GM21423 (cell line): Measurements from ENCODE around the gene MYO15B.
A peak's percentile ranks its signal among the peaks of the same experiment; 100 is the strongest.
"Not testable (repeated sequence)": the region's sequence is repeated elsewhere in the genome, so short reads cannot be mapped to it uniquely, and the experiment has no call there.

ENCODE experiments used
- ATAC-seq: cut with Tn5 transposase; IDR thresholded peaks from one replicate; pipeline ENCODE4 v1.9.1; 2021; ENCODE audit warnings: mild to moderate bottlenecking, moderate library complexity; ENCODE audit not compliant: unreplicated experiment

MYO15B gene

DNA sequence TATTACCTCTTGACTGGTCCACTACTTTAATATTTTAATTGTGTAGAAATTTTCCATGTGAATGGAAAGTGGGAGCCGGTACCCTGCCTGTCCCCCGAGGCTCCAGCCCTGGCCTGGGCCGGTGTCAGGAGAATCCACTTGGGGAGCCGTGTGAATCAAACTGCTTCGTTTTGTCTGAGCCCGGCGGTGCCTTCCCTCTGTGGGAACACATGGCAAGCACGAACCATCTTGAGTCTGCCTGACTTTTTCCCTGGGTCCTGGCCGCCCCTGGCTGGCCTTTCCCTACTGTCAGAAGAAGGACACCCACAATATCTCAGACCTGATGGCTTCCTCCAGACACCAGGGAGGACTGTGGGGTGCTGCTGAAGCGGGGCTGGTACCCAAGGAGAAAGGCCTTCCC lies 12.4 kb upstream of the MYO15B start:
- no peak for ATAC-seq

DNA sequence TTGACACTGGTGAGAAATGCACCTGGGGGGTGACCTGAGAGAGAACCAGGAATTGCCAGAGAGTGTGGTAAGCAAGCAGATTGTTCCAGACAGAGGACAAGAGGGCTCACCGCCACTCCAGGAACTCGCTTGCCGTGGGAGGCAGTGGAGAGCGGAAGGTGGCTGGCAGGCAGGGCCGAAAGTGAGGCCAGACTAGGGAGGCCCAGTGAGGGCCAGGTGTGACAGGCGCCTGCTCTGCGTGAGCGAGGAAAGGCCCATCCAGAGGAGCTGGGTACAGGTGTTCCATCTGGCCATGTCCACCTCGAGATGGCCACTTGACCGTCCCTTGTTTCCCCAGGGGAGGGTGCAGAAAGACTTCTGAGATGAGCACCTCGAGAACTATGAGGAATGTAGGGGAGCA lies 11.9 kb upstream of the MYO15B start:
- ATAC-seq: no peak

- ATAC-seq: no peak
These were observed 10.9 kb upstream of the MYO15B start for GRCh38 chr17:75576661-75577060.

DNA sequence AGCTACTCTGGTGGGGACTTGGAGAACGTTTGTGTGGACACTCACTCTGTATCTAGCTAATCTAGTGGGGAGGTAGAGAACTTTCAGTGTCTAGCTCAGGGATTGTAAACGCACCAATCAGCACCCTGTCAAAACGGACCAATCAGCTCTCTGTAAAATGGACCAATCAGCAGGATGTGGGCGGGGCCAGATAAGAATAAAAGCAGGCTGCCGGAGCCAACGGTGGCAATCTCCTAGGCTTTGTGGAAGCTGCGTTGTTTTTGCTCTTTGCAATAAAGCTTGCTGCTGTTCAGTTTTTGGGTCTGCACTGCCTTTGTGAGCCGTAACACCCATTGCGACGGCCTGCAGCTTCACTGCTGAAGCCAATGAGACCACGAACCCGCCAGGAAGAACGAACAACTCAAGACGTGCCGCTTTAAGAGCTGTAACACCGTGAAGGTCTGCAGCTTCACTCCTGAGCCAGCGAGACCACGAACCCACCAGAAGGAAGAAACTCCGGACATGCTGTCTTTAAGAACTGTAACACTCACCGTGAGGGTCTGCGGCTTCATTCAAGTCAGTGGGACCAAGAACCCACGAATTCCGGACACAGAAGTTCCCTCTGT lies 6.4 kb upstream of the MYO15B start:
- ATAC-seq: not testable (repeated sequence)

GRCh38 chr17:75583197-75583596 lies 4.4 kb upstream of the MYO15B start:
- ATAC-seq: not testable (repeated sequence)

GRCh38 chr17:75584849-75585175 lies 2.8 kb upstream of the MYO15B start:
- no peak for ATAC-seq

DNA sequence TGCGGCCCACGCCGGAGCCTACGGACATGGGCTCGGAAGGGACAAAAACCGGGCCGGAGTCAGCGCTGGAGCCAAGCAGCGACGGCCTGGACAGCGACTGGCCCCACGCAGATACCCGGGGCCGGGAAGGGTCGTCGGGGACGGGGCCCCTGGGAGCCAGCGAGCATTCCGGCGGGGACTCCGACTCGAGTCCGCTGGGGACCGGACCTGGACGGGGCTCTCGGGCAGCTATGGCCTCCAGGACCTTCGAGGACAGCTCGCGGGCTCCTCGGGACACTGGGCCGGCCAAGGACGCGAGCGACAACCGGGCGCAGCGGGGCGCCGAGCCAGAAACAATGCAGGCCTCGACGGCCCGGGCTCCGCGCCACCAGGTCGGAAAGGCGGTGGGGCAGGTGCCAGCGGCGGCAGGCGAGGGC lies 1.0 kb downstream of the MYO15B start:
- no peak for ATAC-seq

GRCh38 chr17:75589012-75589918 lies 1.7 kb downstream of the MYO15B start:
- ATAC-seq: peak; percentile 78

DNA sequence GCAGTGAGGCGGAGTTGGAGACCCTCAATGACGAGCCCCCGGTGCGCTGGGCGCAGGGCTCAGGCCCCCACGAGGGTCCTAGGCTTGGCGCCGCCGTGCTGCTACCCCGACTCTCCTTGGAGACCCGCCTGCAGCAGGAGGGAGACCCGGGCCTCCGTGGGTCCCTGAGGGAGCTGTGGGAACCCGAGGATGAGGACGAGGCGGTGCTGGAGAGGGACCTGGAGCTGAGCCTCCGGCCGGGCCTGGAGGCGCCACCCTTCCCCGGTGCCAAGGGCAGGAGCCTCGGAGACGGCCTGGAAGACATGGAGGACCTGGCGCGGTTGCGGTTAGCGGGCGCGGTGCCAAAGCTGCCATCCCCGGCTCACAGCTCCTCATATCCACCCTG lies 2.3 kb downstream of the MYO15B start:
- no peak for ATAC-seq

GRCh38 chr17:75590314-75590761 lies 2.7 kb downstream of the MYO15B start:
- ATAC-seq: no peak

GRCh38 chr17:75590849-75591721 lies 3.5 kb downstream of the MYO15B start:
- ATAC-seq: no peak

DNA sequence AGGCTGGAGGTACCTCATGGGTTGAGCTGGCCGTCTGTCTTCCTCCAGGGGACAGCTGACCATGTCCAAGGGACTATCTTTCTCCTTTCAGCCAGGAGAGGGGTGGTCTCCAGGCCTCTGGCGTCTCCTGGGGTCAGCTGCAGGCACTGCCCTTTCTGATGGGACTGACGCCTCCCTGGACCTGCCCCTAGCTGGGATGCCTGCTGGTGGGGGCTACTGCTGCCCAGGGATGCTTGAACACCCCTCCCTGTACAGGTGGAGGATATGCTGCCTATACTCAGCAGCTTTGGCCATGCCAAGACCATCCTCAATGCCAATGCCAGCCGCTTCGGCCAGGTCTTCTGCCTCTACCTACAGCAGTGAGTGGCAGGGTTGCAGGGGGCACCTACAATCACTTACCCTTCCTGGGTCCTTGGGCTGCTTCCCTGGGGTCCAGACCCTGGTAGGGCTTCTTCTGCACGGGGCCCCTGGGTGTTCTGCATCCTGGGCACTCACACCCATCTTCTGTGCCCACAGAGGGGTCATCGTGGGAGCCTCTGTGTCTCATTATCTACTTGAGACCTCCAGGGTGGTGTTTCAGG lies 4.2 kb downstream of the MYO15B start:
- ATAC-seq: no peak

DNA sequence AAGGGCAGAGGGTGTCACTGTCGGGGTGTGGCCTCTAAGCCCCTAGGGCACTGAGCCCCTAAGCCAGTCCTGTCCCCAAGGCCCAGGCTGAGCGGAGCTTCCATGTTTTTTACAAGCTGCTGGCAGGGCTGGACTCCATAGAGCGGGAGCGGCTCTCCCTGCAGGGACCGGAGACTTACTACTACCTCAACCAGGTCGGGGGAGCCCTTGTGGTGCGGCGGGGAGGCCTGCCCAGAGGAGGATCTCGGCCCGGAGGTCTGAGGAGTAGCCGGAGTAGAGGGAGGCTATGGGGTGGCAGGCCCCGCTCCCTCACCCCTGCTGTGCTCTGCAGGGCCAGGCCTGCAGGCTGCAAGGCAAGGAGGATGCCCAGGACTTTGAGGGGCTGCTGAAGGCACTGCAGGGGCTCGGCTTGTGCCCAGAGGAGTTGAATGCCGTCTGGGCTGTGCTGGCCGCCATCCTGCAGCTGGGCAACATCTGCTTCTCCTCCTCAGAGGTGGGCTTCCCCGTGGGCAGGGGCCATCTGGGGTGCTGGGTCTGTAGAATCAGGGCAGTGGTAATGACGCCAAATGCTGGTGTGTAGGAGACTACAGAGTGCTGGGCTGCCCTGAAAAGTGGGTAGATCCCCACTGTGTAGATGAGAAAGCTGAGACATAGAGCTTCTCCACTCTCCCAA lies 4.9 kb downstream of the MYO15B start:
- no peak for ATAC-seq

GRCh38 chr17:75593430-75593829 lies 5.8 kb downstream of the MYO15B start:
- not testable (repeated sequence) for ATAC-seq

GRCh38 chr17:75594499-75595283 lies 7.1 kb downstream of the MYO15B start:
- no peak for ATAC-seq

- no peak for ATAC-seq
These were observed 7.8 kb downstream of the MYO15B start for GRCh38 chr17:75595284-75595919.

- ATAC-seq: no peak
These were observed 8.3 kb downstream of the MYO15B start for GRCh38 chr17:75595920-75596313.

DNA sequence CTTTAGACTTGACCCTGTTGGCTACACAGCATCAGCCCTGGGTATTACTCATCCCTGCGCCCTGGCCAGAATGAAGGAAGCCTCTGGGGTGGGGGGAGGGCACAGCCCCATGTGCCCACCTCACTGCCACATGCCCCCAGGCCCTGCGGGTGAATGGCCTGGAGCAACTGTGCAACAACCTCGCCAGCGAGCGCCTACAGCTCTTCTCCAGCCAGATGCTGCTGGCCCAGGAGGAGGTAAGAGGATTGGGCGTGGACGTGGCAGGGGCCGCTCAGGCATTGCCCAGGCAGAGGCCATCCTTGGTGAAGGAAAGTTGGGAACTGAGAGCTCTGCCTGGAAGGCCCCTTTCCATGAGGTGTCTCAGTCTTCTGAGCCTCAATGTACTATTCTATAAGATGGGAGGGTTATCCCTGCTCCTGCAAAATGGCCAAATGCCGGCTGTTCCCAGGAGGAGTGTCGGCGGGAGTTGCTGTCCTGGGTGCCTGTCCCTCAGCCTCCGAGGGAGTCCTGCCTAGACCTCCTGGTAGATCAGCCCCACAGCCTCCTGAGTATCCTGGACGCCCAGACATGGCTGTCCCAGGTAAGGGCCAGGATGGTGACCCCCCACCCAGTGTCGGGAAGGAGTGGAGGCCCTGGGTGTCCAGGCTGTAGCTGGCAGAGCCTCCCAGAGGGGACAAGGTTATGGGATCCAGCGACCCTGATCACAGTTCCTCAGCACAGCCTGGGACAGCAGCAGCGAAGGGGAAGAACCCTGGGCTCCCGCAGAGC lies 8.9 kb downstream of the MYO15B start:
- ATAC-seq: no peak
